Measurements from ENCODE around the gene PRICKLE2.

Gene PRICKLE2

GRCh38 chr3:64042952-64043351 is 182.3 kb downstream of the PRICKLE2 start:
- DNase-seq, result no peak

Measured in right kidney (tissue), 1 donor.